OCI-LY1 (cell line): ENCODE data around the gene BABAM2.

ENCODE experiments used
- H2AFZ ChIP-seq: fragments of 200-600 bp; sonication (generic), shearing (Covaris generic); 2 replicates; pipeline ENCODE4 v1.6.0; 2014; ENCODE audit warnings: antibody characterized with exemption, mild to moderate bottlenecking, low read length
- H3F3A ChIP-seq: fragments of 200-600 bp; sonication (generic), shearing (Covaris generic); 2 replicates; pipeline ENCODE4 v1.6.0; 2014; ENCODE audit warnings: mild to moderate bottlenecking, antibody characterized with exemption, low read length, moderate library complexity; ENCODE audit not compliant: insufficient read depth
- H3K27ac ChIP-seq: fragments of 200-600 bp; sonication (generic); 2 replicates; pipeline ENCODE4 v1.5.1; 2014; ENCODE audit warnings: low read length, mixed run types, mild to moderate bottlenecking, low read depth; ENCODE audit not compliant: poor library complexity, severe bottlenecking
- H3K27me3 ChIP-seq: fragments of 200-600 bp; sonication (generic); 2 replicates; pipeline ENCODE4 v1.6.0; 2014; ENCODE audit warnings: antibody characterized with exemption, mild to moderate bottlenecking, low read length, moderate library complexity; ENCODE audit not compliant: insufficient read depth
- H3K36me3 ChIP-seq: fragments of 200-600 bp; sonication (generic); 2 replicates; pipeline ENCODE4 v1.6.1; 2014; ENCODE audit warnings: mild to moderate bottlenecking, antibody characterized with exemption, low read length, moderate library complexity, mixed read lengths; ENCODE audit not compliant: insufficient read depth
- H3K4me1 ChIP-seq: fragments of 200-600 bp; sonication (generic); 2 replicates; pipeline ENCODE4 v1.5.1; 2014; ENCODE audit warnings: mild to moderate bottlenecking, low read length, moderate library complexity; ENCODE audit not compliant: insufficient read depth, severe bottlenecking
- H3K4me2 ChIP-seq: fragments of 200-600 bp; sonication (generic), shearing (Covaris generic); 2 replicates; pipeline ENCODE4 v1.6.1; 2014; ENCODE audit warnings: low read length
- H3K4me3 ChIP-seq: fragments of 200-600 bp; sonication (generic); 2 replicates; pipeline ENCODE4 v1.5.1; 2014; ENCODE audit warnings: low read length, low read depth, mild to moderate bottlenecking, mixed read lengths; ENCODE audit not compliant: poor library complexity, severe bottlenecking
- H3K79me2 ChIP-seq: fragments of 200-600 bp; shearing (Covaris generic); 2 replicates; pipeline ENCODE4 v1.6.1; 2016; ENCODE audit warnings: mixed run types, low read length, mixed read lengths; ENCODE audit not compliant: insufficient read depth
- H3K9ac ChIP-seq: fragments of 200-600 bp; sonication (generic), shearing (Covaris generic); 2 replicates; pipeline ENCODE4 v1.6.1; 2014; ENCODE audit warnings: mild to moderate bottlenecking, low read length, mixed read lengths
- H3K9me2 ChIP-seq: fragments of 200-600 bp; sonication (generic), shearing (Covaris generic); 2 replicates; pipeline ENCODE4 v1.6.1; 2014; ENCODE audit warnings: low read depth, mild to moderate bottlenecking, low read length, mixed read lengths
- H3K9me3 ChIP-seq: fragments of 200-600 bp; shearing (Covaris generic); 2 replicates; pipeline ENCODE4 v1.6.1; 2014; ENCODE audit warnings: low read length, mixed read lengths
- H4K20me1 ChIP-seq: fragments of 200-600 bp; sonication (generic), shearing (Covaris generic); 2 replicates; pipeline ENCODE4 v1.6.0; 2016; ENCODE audit warnings: mild to moderate bottlenecking, low read length; ENCODE audit not compliant: insufficient read depth
- CTCF ChIP-seq: fragments of 200-600 bp; sonication (generic), shearing (Covaris generic); IDR thresholded peaks from 2 replicates; pipeline ENCODE4 v1.5.1; 2017; ENCODE audit warnings: mild to moderate bottlenecking, antibody characterized with exemption, low read length, moderate library complexity, mixed read lengths
- EZH2 ChIP-seq: fragments of 200-600 bp; sonication (generic), shearing (Covaris generic); IDR thresholded peaks from 2 replicates; pipeline ENCODE4 v1.8.0; 2017; ENCODE audit warnings: borderline replicate concordance, mixed run types, mild to moderate bottlenecking, antibody characterized with exemption, low read length, moderate library complexity, mixed read lengths

Gene BABAM2

GRCh38 chr2:28227498-28227897, 337.0 kb downstream of the BABAM2 start:
- no peaks in the 10 kb centered on the region for H3F3A ChIP-seq
- no peaks in the 10 kb centered on the region for H3K27me3 ChIP-seq
- H4K20me1 ChIP-seq = no peaks in the 10 kb centered on the region
- TF ChIP-seq EZH2 = no peak
- TF ChIP-seq CTCF = no peak
- no peak overlapping the region for H2AFZ ChIP-seq
- no peak overlapping the region for H3K27ac ChIP-seq
- no peak overlapping the region for H3K4me3 ChIP-seq
- H3K79me2 ChIP-seq = no peaks in the 10 kb centered on the region
- H3K4me2 ChIP-seq = no peak overlapping the region
- no peaks in the 10 kb centered on the region for H3K36me3 ChIP-seq
- H3K9ac ChIP-seq = no peak overlapping the region
- no peaks in the 10 kb centered on the region for H3K4me1 ChIP-seq
- H3K9me2 ChIP-seq = no peaks in the 10 kb centered on the region
- H3K9me3 ChIP-seq = no peaks in the 10 kb centered on the region

GRCh38 chr2:28228434-28228995, 338.0 kb downstream of the BABAM2 start:
- H3K9me3 ChIP-seq = no peaks in the 10 kb centered on the region
- no peaks in the 10 kb centered on the region for H4K20me1 ChIP-seq
- no peak overlapping the region for H3K27ac ChIP-seq
- no peak for TF ChIP-seq CTCF
- TF ChIP-seq EZH2 = no peak
- H3K4me2 ChIP-seq = no peak overlapping the region
- no peak overlapping the region for H2AFZ ChIP-seq
- no peaks in the 10 kb centered on the region for H3K4me1 ChIP-seq
- H3K79me2 ChIP-seq = no peaks in the 10 kb centered on the region
- H3F3A ChIP-seq = no peaks in the 10 kb centered on the region
- no peak overlapping the region for H3K4me3 ChIP-seq
- no peak overlapping the region for H3K9ac ChIP-seq
- no peaks in the 10 kb centered on the region for H3K27me3 ChIP-seq
- H3K36me3 ChIP-seq = no peaks in the 10 kb centered on the region
- no peaks in the 10 kb centered on the region for H3K9me2 ChIP-seq

- no peaks in the 10 kb centered on the region for H3K4me1 ChIP-seq
- H4K20me1 ChIP-seq = no peaks in the 10 kb centered on the region
- H3F3A ChIP-seq = no peaks in the 10 kb centered on the region
- H3K9me2 ChIP-seq = no peaks in the 10 kb centered on the region
- TF ChIP-seq CTCF = no peak
- TF ChIP-seq EZH2 = no peak
- no peak overlapping the region for H3K9ac ChIP-seq
- H3K27ac ChIP-seq = no peak overlapping the region
- H3K9me3 ChIP-seq = no peaks in the 10 kb centered on the region
- no peak overlapping the region for H3K4me3 ChIP-seq
- H3K36me3 ChIP-seq = no peaks in the 10 kb centered on the region
- H3K79me2 ChIP-seq = no peaks in the 10 kb centered on the region
- H3K4me2 ChIP-seq = no peak overlapping the region
- H3K27me3 ChIP-seq = no peaks in the 10 kb centered on the region
- no peak overlapping the region for H2AFZ ChIP-seq
These were observed 340.6 kb downstream of the BABAM2 start for GRCh38 chr2:28231110-28231631.
